GM18907 (cell line): ENCODE results near the gene CD58.
A peak's percentile ranks its signal among the peaks of the same experiment; 100 is the strongest.
"Not testable (repeated sequence)": the region's sequence is repeated elsewhere in the genome, so short reads cannot be mapped to it uniquely, and the experiment has no call there.

Source experiments
- ATAC-seq: cut with Tn5 transposase; IDR thresholded peaks from one replicate; pipeline ENCODE4 v1.9.1; 2021; ENCODE audit warnings: mild to moderate bottlenecking, moderate library complexity; ENCODE audit not compliant: unreplicated experiment

Gene CD58

DNA sequence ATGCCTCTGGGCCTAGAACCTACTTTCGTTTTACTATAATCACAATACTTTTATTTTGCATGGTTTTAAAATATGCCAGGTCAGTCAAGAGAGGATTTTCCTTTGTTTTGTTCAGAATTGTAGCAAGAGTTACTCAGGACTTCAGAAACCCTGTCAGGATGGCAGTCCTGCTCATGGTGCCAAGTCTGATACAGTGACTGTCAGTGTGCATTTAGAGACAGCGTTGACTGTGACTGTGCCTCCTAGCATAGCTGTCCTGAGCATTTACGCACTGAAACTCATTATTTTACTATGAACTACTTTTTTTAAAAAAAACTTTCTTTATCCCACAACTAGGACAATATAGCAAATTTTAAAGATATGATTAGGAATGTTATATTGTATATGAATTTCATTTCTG lies 23.2 kb upstream of the CD58 start:
- ATAC-seq: not testable (repeated sequence)

DNA sequence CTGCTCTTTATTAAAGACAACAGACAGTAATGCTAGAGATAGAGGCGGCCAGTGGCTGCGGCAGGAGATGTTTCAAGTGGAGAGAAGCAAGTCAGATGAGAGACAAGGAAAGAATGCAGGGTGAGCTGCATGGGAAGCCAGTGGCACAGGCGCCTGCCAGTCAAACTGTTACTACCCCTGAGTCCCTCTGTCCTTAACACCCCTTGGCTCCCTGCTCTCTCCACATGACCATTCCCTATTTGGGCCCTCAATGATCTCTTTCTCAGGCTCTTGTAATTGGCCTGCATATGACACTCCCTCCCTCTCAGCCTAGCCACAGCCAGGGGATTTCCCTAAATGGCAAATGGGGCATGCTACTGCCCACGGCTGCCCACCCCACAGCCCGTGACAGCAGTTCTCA lies 22.6 kb upstream of the CD58 start:
- not testable (repeated sequence) for ATAC-seq

DNA sequence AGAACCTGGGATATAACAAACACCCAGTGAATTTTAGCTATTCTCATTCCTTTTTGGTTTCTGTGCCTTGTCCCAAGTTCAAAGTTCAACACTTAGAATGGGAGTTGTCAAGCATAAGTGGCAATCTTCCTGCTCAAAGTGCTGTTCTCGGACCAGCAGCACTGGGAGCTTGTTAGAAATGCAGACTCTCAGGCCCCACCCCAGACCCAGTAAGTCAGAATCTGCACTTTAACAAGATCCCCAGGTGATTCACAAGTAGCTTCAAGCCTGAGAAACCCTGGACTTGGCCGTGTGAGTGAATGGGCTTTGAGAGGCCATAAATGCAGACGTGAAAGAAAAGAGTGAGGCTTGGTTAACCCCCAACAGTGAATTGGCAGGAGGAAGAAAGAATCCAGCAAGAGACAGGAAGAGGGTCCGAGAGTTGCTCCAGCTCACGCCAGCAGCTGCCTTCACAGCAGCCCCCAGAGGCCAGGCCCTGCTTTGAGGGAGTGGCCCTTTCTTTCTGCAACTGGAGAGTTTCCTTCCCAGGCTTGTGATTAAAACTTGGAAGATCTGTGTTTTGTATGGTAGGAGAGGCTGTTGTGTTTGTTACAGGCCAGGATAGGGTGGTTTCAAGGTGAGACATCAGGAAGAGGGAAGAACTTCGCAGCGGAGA lies 21.3 kb upstream of the CD58 start:
- ATAC-seq: not testable (repeated sequence)

DNA sequence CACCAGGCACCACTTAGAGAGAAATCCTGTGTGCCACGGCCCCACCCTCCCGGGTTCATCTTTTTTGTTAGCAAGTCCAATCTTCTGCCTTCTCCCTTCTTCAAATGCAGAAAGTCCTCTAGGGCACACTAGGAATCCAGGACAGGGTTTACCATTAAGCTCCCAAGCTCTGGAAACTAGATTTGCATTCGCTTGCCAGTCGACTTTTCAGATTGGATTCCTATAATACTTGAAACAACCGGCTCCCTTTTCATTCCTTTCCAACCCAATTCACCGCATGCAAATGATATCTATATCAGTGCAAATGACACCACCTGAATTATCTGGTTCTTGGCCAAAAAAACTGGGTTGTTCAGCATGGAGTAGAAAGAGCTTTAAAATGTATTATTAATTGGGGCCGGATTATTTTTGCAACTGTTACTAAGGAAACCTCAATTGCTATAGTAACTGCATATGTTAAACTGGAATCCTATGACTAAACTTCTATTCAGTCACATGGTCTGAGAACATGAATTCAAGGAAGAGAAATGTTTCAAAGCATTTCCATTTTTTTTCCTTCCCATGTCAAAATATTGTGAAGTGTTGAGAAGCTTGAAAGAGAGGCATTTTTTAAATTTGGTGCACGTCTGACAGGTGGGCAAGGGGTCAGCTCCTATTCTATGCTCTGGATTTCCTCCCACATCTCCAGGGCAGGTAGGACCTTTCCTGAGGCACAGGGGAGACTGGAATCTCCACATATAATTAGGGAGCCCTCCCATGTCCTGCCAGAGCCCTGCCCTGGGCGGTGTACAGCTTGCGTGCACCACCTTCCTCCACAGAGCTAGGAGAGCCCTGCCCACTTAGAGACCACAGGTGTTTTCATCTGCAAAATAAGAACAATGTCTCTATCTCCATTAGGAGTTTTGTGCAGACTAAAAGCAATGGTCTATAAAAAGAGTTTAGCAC lies 20.5 kb upstream of the CD58 start:
- ATAC-seq: not testable (repeated sequence)

DNA sequence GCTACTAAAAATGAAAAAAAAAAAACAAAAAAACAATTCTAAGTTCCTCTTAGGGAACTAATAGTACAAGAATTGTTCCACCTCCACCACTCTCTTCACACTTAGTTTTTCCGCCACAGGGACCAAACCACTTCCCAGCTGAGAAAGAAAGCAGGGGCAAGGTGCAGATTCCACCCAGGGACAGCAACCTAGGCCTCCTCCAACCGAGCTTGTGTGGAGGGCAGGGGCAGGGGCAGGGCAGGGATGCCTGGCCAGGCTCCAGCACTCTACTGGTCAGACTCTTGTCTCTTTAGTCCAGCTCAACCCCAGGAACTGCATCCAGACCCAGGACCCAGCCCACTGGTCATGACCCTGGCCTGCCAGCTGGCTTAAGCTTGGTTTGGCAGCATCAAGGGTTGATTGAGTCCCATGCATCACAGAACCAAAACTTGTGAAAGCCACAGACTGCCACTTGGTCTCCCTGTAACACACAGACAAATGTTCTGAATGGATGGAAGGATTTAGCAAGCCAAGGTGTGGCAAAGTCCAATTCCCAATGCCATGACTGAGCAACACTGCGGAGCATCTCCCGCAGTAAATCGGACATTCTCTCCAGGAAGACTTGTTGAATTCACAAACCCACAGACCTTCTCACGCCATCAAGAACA lies 19.7 kb upstream of the CD58 start:
- ATAC-seq: not testable (repeated sequence)

DNA sequence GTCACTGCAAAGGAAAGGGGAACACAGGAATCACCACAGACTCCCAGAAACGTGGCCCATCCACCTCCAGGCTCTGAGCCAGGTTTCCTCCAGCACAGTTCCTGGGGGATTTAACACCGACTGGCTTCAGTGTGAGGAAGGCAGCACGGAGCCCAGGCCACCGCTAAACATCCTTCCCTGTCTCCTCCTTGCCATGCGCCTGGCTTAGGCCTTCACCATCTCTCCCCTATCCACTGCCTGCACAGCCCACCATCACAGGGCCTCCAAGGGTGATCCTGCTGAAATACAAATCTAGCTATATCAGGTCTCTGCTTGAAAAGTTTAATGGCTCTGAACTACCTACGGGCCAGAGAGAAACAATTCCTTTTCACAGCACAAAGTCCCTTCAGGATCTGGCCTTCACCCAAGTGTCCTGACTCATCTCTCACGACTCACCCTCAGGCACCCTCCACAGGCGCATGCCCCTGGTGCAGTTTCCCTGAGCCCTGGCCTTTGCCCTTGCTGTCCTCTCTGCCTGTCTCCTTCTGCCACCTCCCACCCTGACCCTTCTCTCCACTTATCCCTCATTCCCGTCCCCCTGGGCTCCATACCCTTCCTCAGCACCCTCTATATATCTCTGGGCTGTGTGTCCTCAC lies 18.4 kb upstream of the CD58 start:
- ATAC-seq: not testable (repeated sequence)

DNA sequence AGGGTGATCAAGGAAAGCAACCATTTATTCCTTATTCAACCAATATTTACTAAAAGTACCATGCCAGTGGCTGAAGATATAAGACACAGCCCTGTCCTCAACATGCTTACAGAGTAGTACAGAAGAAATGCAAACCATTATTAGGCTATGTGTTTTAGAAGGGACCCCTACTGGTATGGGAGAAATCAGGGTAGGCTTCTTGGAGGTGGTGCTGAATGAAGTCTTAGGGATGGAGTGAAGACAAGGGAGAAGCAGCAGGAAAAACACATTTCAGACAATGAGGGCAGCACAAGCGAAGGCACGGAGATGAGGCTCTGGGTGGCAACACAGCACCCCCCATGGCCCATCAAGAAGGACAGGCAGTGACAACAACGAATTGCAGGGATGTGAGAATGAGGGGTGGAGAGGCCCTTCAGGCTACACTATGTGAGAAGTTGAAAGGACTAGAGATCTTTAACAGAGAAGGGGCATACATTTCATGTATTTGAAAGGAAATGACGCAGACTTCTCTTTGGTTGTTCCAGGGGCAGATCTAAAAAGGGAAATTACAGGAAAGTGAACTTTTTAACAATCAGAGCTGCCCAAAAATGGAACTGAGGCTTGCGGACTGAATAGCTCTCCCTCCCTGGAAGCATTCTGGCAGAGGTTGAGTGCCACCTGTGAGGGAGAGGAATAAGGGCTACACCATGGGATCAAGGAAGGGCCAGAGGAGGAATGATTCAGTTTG lies 16.8 kb upstream of the CD58 start:
- no peak for ATAC-seq

DNA sequence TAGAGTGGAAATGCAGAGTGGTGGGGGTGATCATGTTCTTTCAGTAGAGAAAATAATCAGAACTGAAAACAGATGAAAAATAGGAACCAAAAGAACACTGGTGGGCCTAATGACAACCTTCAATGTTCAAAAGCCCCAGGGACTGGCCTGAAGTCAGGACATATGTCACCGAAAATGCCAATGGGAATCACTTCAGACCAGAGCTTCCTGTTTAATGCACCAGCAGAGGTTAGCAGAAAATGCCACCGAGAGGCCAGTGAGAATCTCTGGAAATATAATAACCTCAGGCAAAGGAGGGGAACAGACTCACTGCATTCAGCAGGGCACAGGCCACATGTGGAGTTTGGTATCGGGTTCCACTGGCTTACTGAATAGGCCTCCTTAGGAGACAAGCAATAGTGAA lies 15.9 kb upstream of the CD58 start:
- peak; percentile 75 for ATAC-seq

DNA sequence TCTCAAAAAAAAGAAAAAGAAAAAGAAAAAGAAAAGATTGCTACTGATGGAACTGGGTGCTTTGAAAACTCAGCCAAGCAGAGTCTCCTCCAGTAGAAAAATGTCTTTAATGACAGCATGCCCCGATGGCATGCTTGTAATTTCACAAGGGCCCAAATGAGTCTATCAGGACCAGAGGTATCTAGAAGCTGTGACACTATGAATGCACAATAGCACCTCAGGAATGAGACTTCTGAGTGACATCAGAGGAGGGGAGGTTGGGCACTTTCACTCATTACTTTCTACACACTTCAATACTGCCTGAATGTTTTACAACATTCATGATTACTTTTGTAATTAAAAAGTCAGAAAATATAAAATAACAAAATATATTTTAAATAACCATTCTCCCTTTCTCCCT lies 15.1 kb upstream of the CD58 start:
- ATAC-seq: no peak

DNA sequence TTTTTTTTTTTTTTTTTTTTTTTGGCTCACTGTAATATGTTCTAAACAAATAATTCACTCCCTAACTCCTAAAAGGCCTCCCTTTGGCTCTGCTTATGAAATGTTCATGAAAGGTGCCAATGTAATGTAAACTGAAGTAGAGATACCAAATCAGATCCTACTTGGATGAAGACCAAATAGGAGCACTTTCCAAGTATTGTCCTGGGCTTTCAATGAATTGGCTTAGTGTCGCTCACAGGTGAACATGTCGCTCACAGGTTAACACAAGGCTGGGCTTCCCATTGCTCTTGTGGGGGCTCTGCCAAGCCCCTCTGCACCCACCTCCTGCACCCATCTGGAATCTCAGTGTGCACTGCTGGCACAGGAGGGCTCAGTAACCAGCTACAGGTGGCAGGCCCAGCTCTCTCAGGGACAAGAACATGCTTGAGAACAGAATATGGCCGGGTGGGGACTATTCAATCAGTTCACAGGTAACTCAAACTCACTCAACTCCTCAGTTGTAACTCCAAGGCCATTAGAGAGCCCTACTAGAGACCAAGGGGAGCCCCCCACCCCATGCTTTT lies 10.6 kb upstream of the CD58 start:
- ATAC-seq: no peak

DNA sequence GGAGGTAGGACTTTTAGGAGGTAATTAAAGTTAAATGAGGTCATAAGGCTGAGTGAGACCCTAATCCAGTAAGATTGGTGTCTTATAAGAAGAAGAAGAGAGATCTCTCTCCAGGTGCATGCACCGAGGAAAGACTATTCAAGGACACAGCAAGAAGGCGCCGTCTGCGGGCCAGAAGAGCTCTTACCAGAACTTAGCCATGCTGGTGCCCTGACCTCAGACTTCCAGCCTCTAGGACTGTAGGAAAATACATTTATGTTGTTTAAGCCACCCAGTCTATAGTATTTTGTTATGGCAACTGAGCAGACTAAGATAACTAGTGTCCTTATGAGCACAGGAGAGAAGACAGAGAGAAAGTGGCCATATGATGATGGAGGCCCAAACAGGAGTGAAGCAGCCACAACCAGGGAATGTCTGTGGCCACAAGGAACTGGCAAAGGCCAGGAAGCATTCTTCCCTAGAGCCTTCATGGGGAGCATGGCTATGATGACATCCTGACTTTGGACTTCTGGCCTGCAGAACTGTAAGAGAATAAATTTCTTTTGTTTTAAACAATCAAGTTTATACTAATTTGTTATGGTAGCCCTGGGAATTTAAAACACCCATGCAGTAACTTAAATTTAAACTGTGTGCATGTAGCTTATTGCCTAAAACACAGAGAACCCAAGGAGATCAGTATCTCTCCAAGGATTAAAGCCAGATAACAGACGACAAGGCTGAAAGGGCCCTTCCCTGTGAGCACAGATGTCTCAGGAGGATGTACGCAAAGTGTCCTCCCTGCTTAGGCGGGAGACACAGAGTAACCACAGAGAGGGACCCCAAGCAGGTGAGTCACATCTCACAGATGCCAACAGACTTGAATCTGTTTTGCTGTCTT lies 9.9 kb upstream of the CD58 start:
- no peak for ATAC-seq

DNA sequence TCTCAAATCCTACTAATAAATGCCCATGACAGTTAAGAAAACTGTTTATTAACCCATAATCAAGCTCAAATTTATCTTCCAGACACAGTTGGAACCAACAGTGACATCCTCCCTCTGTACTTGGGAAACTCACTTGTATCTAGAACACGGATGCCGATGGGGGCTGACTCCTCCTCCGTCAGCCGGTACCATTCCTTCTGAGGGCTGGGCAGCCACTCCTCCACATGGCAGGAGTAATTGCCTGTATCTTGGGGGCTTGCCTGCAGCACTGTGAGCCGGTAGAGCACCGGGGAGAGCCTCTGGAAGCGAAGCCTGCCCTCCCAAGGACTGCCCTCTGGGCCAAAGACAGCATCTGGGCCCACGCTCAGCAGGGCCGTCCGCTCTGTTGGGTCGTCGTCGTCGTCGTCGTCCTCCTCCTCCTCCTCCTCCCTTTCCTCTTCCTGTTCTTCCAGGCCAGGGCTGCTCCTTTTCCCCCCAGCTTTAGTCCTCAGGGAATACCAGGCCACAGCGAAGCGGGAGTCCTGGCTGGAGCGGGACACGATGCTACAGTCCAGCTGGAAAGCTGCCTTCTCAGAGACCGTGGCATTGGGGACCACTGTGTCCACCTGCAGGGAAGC lies 8.5 kb upstream of the CD58 start:
- no peak for ATAC-seq

DNA sequence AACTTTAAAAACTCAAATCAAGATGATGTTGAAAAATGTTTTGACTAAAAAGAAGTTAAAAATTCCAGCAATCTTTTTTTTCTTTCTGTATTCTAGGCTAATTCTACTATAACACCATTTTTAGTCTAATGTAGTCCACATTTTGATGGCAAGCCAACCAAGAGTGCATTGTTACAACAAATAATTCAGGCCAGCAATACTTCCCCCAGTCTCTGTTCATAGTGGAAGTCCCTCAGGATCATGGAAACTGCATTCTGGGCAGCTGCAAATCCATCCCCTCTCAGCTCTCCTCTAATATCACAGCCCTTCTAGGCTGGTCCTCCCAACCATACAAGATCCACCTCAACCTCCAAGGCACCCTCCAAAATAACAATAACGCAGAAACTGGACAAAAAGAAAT lies 7.8 kb upstream of the CD58 start:
- no peak for ATAC-seq

DNA sequence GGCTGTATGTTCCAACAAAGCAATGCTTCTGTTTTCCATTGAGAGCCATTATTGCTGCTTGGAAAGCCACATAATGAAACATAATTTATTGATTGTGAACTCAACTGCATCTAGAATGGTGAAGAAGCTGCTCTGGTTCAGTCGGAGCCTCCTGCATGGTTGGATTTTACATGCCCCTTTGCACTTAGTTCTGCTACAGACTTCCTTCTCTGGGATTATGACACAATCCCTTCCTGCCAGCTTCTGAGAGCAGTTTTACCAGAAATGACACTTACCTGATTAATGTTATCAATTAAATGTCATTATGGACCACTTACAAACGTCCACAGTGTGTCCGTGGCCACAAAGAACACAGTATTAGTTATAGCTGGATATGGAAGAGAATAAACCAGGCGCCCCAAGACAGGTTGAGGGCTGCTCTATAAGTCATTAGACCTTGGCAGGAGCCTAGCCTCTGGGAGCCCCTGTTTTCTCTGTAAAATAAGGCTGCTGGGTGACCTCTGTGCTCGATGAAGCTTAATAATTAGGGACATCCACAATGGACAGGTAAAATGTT lies 7.0 kb upstream of the CD58 start:
- no peak for ATAC-seq

DNA sequence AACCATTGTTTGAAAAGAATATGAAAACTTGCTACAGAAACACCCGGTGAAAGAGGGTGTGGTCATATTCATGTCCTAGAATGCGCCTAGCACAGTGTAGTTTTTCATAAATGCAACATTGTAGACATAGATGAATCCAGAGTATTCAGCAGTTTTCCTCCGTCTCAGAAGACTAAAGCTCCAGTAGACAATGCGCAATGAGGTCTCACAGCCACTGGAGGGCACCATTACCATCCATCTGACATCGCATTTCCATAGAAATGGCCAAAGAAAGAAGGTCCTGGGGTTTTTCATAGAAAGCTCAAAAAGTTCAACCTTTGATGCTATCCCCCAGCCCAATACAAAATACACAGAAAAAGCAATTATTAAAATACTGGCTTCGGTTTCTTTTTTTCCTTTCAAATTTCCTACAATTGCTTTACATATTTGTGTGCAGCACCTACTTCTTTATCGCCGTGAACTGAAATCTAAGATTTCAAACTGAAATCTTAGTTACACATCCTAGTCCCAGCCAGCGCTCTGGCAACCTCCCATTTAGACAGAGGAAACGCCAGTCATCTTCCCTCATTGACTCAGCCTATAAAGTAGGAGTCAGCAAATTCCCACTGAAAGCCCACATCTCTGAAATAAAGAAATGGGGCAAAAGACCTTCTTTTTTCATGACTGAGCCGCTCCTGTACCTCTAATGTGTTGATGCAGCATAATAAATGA lies 3.9 kb upstream of the CD58 start:
- no peak for ATAC-seq

DNA sequence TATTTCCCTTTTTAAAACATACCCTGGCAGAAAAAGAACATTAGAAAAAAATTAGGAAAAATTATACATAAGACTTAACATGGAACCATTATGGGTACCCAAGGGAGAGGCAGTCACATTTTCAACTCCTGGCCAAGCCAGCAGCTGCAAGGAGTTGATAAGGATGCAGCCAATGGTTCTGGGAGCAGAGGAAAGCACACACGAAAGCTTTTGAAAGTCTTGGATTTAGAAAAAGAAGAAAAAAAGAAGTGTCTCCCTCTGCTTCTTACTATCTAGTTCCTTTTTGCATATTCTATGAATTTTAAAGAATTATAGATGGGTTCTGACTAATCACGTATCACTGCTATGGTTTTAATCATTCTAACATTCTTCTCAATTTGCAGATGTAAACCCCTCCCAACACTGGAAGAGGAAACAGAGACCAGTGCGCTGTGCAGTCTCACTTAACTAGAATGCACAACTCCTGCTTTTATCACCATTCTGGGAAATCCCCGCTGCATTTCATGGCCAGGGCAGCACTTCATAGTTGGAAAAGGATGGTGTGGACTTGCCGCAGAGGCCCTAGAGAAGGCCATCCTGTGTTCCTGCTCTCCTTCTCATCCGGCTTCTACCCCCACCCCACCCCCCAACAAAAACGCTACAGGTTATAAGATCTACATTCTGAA lies 2.7 kb upstream of the CD58 start:
- no peak for ATAC-seq

DNA sequence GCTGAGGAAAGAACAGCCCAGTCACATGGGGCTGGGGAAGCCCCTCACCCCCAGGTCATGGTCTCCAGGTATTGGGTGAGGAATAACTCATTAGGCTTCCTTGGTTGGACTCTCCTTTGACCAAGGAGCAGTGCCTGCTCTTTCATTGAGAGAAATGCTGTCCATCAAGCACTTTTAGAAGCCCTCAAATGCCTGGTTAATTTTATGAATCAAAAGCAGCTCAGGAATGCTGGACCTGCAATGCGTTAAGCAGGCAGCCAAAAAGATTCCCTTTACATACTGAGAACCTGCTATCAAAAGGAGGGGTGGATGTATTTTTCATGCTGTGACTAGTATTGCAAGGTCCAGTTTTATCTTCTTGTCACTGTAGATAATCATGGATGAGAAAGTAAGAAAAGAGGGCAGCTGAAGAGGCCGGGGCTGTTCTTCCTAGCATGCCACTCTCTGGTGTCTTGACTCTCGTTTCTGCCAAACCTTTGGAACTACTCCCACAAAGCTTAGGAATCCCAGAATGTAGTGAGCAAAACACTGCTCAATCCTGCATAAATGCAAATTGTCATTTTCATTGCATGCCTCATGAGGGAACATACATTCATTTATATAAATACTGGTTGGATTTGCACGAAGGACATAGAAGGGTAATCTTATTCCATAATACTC lies 2.1 kb upstream of the CD58 start:
- no peak for ATAC-seq
